ENCODE results near the gene KCNMA1.

Gene KCNMA1

DNA sequence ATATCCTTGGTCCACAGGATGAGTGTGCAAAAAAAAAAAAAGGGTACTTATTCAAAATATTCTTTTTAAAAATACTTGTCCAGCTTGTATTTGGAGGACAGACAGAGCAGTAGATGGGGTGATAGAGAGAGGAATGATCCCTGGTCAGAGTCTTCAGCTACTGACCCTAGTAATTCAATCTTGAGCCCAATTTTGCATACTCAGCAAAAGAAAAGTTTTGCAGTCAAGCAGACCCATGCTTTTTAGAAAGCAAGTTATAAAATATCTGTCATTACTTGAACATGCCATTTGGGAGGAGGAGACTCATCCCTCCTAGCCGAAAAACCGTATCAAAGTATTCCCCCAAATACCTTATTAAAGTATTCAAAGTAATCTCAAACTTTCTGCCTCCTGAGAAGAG is 585.0 kb downstream of the KCNMA1 start:
- DNase-seq, result no peak

GRCh38 chr10:77051837-77052236 is 585.8 kb downstream of the KCNMA1 start:
- no peak for DNase-seq

- no peak for DNase-seq
Measured at GRCh38 chr10:77049896-77050295, 587.7 kb downstream of the KCNMA1 start.

DNA sequence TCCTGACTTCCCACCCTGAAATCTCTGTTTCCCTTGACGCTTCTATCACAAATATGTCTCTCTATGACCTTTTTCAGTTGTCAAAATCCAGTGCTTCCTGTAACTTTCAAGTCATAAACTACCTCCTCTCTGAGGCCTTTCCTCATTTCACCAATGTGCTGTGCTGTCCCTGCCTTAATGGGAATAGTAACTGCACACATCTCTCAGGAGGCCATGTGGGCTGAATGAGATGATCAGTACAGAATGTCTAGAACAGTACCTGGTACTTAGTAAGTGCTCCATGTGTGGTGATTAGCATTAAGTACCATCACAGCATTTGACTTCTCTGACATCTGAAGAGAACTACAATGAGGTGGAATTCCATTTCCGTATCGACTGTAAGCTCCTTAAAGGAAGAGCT is 588.5 kb downstream of the KCNMA1 start:
- DNase-seq, result no peak

- DNase-seq, result no peak
Measured at GRCh38 chr10:77045085-77045484, 592.5 kb downstream of the KCNMA1 start.

- DNase-seq, result no peak
Measured at GRCh38 chr10:77043420-77043763, 594.2 kb downstream of the KCNMA1 start.

DNA sequence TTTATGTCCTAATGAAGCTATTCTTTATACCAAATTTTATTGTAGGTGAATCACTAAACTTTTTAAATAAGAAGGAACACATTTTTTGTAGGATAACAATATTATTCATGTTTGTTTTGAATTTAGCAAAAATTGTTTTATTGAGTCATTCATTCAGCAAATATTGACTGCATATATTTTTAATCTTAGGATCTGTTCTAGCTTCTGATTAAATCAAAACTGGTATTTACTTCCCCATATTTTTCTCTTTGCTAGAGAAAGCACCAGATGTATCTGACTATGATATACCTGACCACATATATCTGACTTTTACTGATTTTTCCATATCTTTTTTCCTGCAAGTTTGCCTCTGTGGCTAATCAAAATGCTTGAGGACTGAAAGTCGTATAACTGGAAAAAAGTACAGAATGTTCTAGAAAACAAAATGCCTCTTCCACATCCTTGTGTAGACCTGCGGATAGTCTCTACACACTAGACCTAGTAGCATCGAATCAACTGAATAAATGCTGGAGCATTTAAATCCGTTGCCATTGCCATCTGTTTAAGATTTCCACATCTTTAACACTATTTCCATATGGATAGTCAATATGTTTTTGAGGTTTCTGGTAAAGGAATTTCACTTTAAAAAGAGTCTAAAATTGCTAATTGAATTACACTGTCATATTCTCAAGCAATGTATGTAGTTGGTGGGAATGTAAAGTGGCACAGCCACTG is 594.7 kb downstream of the KCNMA1 start:
- DNase-seq, result no peak

GRCh38 chr10:77041636-77042258 is 595.9 kb downstream of the KCNMA1 start:
- DNase-seq, result peak in 1 of 4 experiments; percentile 5

- DNase-seq, result no peak
Measured at GRCh38 chr10:77038407-77038806, 599.2 kb downstream of the KCNMA1 start.

DNA sequence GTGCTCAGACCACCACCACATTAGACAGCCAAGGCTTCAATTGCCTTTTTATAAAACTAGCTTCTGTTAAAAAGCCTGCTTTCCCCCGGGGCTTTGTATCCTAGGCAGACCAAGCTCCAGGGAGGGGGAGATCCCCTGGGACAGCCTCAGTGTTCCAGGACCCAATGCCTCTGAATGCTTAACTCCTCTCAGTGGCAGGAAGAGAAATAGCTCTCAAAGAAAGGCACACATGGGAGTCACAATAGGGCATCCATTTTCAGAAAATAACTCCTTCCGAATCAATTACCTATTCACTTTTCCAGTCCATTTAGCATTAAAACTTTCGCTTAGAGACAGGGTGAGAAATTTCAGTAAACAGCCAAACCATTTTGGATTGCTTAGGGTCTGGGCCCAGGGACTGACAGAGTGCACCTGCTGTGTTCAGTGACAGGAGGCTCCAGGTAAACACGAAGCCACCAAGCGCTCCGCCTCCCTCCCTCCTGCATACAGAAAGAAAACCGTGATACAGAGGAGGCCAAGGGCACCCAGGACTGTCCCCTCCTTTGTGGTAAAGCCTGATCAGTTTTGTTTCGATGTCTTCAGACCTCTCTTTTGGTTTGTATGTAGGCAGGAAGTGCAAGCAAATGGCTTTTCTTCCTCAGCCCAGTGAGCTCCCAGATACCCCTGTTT is 599.7 kb downstream of the KCNMA1 start:
- no peak for DNase-seq

DNA sequence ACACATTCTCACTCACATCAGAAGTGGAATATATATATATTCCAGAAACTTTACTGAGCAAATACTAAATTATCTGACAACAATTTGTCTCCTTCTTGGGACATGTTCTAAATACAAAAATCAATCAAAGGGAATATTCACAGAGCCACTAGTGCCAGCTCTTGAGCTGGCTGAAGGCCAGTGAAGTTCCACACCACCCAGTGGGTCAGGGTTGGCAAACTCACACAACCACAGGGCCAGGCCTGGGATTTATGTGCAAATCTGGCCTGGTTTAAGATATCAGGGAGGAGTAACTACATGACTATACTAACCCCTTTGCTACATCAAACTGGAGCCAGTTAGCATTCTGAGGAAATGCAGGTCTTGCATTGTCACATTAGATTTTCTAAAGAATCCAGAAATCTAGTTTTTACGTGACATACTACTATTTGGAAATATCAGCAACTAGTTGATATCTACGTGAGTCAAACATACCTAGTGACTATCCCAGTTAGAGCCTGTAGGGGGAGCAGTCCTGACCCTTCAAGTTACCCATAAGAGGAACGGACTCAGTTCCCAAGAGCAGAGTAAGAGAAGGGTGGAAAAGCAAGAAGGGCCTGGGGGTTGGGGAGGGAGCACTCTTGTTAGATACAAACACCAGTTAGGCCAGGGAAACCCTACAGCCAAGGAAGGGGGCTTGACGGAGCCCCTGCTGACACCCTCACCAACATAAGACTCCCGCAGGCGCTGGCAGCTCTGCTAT is 600.4 kb downstream of the KCNMA1 start:
- no peak for DNase-seq

- no peak for DNase-seq
Measured at GRCh38 chr10:77036276-77036675, 601.3 kb downstream of the KCNMA1 start.

GRCh38 chr10:77034795-77035194 is 602.8 kb downstream of the KCNMA1 start:
- DNase-seq, result no peak

- no peak for DNase-seq
Measured at GRCh38 chr10:77034240-77034639, 603.4 kb downstream of the KCNMA1 start.

DNA sequence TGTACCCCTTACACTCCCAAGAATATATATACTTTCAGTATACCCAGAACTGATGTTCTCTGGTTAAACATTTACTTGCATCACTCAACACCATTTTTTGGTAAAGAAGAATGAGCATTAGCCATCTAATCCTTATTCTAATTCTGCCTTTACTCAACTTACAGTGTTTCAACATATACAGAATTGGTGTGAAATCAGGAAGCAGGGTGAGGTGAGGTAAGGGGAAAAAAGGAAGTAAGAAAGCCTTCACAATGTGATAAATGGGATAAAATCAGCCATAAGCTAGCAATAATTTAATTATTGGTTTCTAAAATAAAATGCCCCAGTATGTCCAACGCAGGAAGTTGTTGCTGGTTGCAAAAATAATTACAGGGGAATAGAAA is 605.4 kb downstream of the KCNMA1 start:
- DNase-seq, result no peak

GRCh38 chr10:77031531-77032187 is 605.9 kb downstream of the KCNMA1 start:
- no peak for DNase-seq

GRCh38 chr10:77030974-77031373 is 606.6 kb downstream of the KCNMA1 start:
- no peak for DNase-seq

- no peak for DNase-seq
Measured at GRCh38 chr10:77029777-77030717, 607.6 kb downstream of the KCNMA1 start.

- no peak for DNase-seq
Measured at GRCh38 chr10:77028042-77028441, 609.6 kb downstream of the KCNMA1 start.

GRCh38 chr10:77027576-77027975 is 610.0 kb downstream of the KCNMA1 start:
- no peak for DNase-seq

DNA sequence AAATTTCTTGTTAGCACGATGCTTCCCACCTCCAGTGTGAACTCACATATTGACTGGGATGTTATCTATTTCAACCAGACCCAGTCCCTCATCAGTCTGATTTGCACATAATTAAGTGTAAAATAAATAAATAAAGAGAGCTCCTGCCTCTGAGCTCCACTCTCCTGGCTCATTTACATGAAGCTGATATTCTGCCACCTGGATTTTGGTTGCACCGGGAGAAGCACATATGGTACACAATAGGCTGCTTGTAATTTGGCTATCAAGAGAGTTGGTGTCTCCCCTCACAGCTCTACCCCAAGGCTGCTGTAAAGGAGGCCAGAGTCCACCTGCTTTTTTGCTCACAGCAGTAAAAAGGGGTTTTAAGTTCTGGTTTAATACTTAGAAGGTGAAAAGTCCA is 610.5 kb downstream of the KCNMA1 start:
- DNase-seq, result no peak

- no peak for DNase-seq
Measured at GRCh38 chr10:77026148-77026547, 611.5 kb downstream of the KCNMA1 start.
